Endothelial cell of umbilical vein (primary cell): Measurements from ENCODE around the gene DIP2B. TPM values are rescaled to one million over a fixed set of nuclear protein-coding genes. Genes with fewer than 3 reads are reported as not detected.

ENCODE experiments used
- BruUV-seq: library from RNA; stranded (reverse); fragments of 400-500 nt; replicated peaks from 2 replicates; lab custom pipeline; 2021; lab: Mats Ljungman, UMichigan
- CTCF ChIA-PET: fragments of 300-600, 350-600 bp; sonication (Branson Sonifier 250); formaldehyde crosslinking; loops from one replicate; lab custom pipeline; 2021; ENCODE audit warnings: antibody characterized with exemption, inconsistent platforms; lab: Charles Lee
- POLR2A ChIA-PET: fragments of 300-600, 350-600 bp; sonication (Branson Sonifier 250); formaldehyde crosslinking; loops from one replicate; lab custom pipeline; 2021; ENCODE audit warnings: antibody characterized with exemption, inconsistent platforms; lab: Charles Lee
- DNase-seq: peaks from one replicate; pipeline ENCODE4 v3.0.0-alpha.2; 2011; ENCODE audit warnings: low read depth, low spot score
- FAIRE-seq: peaks from 2 replicates; lab custom pipeline; 2011; peaks lifted over from hg19 to GRCh38; lab: Jason Lieb, UNC
- H2AFZ ChIP-seq: 2 replicates; pipeline ENCODE4 v1.6.0; 2012; ENCODE audit warnings: low read depth, low read length, control low read depth, inconsistent platforms
- H3K27ac ChIP-seq: 2 replicates; pipeline ENCODE4 v1.5.1; 2011; ENCODE audit warnings: low read depth, mild to moderate bottlenecking, control low read depth, low read length, moderate library complexity; ENCODE audit not compliant: insufficient read depth
- H3K27me3 ChIP-seq, 2 experiments: 2 replicates each; pipeline versions ENCODE4 v1.6.0 to v1.6.1; 2011; ENCODE audit warnings: low read length in 2 of 2, mixed read lengths in 1 of 2; ENCODE audit not compliant: control insufficient read depth in 2 of 2, insufficient read depth in 2 of 2
- H3K36me3 ChIP-seq, 2 experiments: 2 replicates in 1 of 2; 3 replicates in 1 of 2; pipeline ENCODE4 v1.5.1; 2011; ENCODE audit warnings: low read length in 2 of 2, mild to moderate bottlenecking in 1 of 2, moderate library complexity in 1 of 2; ENCODE audit not compliant: control insufficient read depth in 2 of 2, insufficient read depth in 2 of 2; ENCODE audit errors: extremely low read depth in 1 of 2
- H3K4me1 ChIP-seq: 3 replicates; pipeline ENCODE4 v1.5.1; 2011; ENCODE audit warnings: mild to moderate bottlenecking, low read length; ENCODE audit not compliant: control insufficient read depth, insufficient read depth; ENCODE audit errors: extremely low read depth
- H3K4me2 ChIP-seq: 2 replicates; pipeline ENCODE4 v1.6.1; 2011; ENCODE audit warnings: low read length, control low read depth, mixed read lengths; ENCODE audit not compliant: insufficient read depth
- H3K4me3 ChIP-seq, 3 experiments: fragments of 200-600 bp in 1 of 3; sonication (generic), shearing (Covaris generic) in 1 of 3; replicated peaks in 1 of 3; 2 replicates each; pipeline ENCODE4 v1.5.1; 2011 to 2016; ENCODE audit warnings: control low read depth in 3 of 3, low read length in 3 of 3, mild to moderate bottlenecking in 2 of 3, inconsistent platforms in 1 of 3, low read depth in 1 of 3, moderate library complexity in 1 of 3; ENCODE audit not compliant: insufficient read depth in 1 of 3
- H3K79me2 ChIP-seq: 2 replicates; pipeline ENCODE4 v1.6.0; 2012; ENCODE audit warnings: low read length, inconsistent platforms; ENCODE audit not compliant: control insufficient read depth, insufficient read depth
- H3K9ac ChIP-seq: replicated peaks from 2 replicates; pipeline ENCODE3; 2011; ENCODE audit warnings: low read length, control low read depth; ENCODE audit not compliant: insufficient read depth; ENCODE audit errors: extremely low read depth
- H3K9me1 ChIP-seq: replicated peaks from 3 replicates; pipeline ENCODE4 v1.6.0; 2011; ENCODE audit warnings: mild to moderate bottlenecking, low read length; ENCODE audit not compliant: control insufficient read depth, insufficient read depth; ENCODE audit errors: extremely low read depth
- H3K9me3 ChIP-seq: replicated peaks from 2 replicates; pipeline ENCODE4 v1.5.1; 2012; ENCODE audit warnings: low read length, inconsistent platforms; ENCODE audit not compliant: control insufficient read depth, insufficient read depth
- H4K20me1 ChIP-seq: replicated peaks from 2 replicates; pipeline ENCODE3; 2011; ENCODE audit warnings: mild to moderate bottlenecking, low read length; ENCODE audit not compliant: control insufficient read depth, insufficient read depth; ENCODE audit errors: extremely low read depth
- CTCF ChIP-seq, 2 donors: IDR thresholded peaks; 1 replicate in 1 of 2; 2 replicates in 1 of 2; pipeline ENCODE4 v1.5.1; 2011; ENCODE audit warnings: low read length in 2 of 2, mild to moderate bottlenecking in 2 of 2, moderate library complexity in 2 of 2, control low read depth in 1 of 2, inconsistent platforms in 1 of 2, low read depth in 1 of 2; ENCODE audit not compliant: insufficient read depth in 1 of 2; ENCODE audit errors: extremely low read depth in 1 of 2
- EZH2 ChIP-seq: IDR thresholded peaks from 2 replicates; pipeline ENCODE4 v1.6.1; 2012; ENCODE audit warnings: borderline replicate concordance, low read depth, mild to moderate bottlenecking, moderate library complexity, low read length, inconsistent platforms; ENCODE audit not compliant: severe bottlenecking
- FOS ChIP-seq: IDR thresholded peaks from 2 replicates; pipeline ENCODE4 v1.6.1; 2011; ENCODE audit warnings: mild to moderate bottlenecking, low read length, moderate library complexity, borderline replicate concordance; ENCODE audit not compliant: insufficient read depth
- GATA2 ChIP-seq: IDR thresholded peaks from 2 replicates; pipeline ENCODE4 v1.7.0; 2011; ENCODE audit warnings: low read depth, mild to moderate bottlenecking, moderate library complexity, mixed read lengths, low read length; ENCODE audit not compliant: insufficient read length, insufficient read depth
- JUN ChIP-seq: IDR thresholded peaks from 2 replicates; pipeline ENCODE4 v1.6.1; 2011; ENCODE audit warnings: borderline replicate concordance, low read depth; ENCODE audit not compliant: insufficient read length, insufficient read depth
- MAX ChIP-seq: IDR thresholded peaks from 2 replicates; pipeline ENCODE4 v1.6.1; 2011; ENCODE audit not compliant: insufficient read depth, insufficient read length
- MYC ChIP-seq: IDR thresholded peaks from one replicate; pipeline ENCODE4 v1.6.1; 2011; ENCODE audit warnings: mild to moderate bottlenecking, low read depth, low read length
- POLR2A ChIP-seq: IDR thresholded peaks from 2 replicates; pipeline ENCODE4 v1.6.1; 2012; ENCODE audit warnings: low read depth, mild to moderate bottlenecking, control low read depth, low read length
- POLR2AphosphoS5 ChIP-seq: IDR thresholded peaks from 2 replicates; pipeline ENCODE4 v1.6.1; 2012; ENCODE audit warnings: low read depth, mild to moderate bottlenecking, control low read depth, low read length, moderate library complexity; ENCODE audit not compliant: insufficient read depth
- dilution Hi-C: fragments of 300-500 bp; cut with MboI; formaldehyde crosslinking; loops from one replicate; pipeline ENCODE4 v1.15.0; 2019; ENCODE audit warnings: low sequenced_read_pairs; ENCODE audit not compliant: extremely low pct_ligation_motif_present
- intact Hi-C: fragments of 100-400 bp; cut with micrococcal nuclease; formaldehyde crosslinking; loops from one replicate; pipeline ENCODE4 v1.10.0; 2022
- polyA plus RNA-seq, 4 experiments: library from polyadenylated mRNA; depleted of rRNA in 3 of 4; stranded (reverse) in 3 of 4; unstranded in 1 of 4; fragments of >200 nt; gene quantifications; 2 replicates each; pipeline versions ENCODE4 v1.2.1 to v1.2.3, GENCODE V29; 2011 to 2012; ENCODE audit warnings: missing spikeins in 1 of 4
- total RNA-seq: library from RNA; stranded (reverse); gene quantifications from 2 replicates; pipeline ENCODE4 v1.2.3, GENCODE V29; 2021

The DIP2B gene
- total and polyA plus RNA-seq, 2 donors (not counting 3 experiments of a cell fraction or from before 2014, with no cell fraction given): 14.5 to 28.0 TPM

- no peak for FAIRE-seq
- dilution Hi-C loops (no loop called here), intact Hi-C loops (no loop called here)
- Histone ChIP-seq H3K4me2 (no peak overlapping the region), H3K4me3 (no peak overlapping the region), H3K9me1 (no peaks in the 10 kb centered on the region), H3K4me1 (peaks cover 3% of the 10 kb centered on the region), H3K27ac (no peak overlapping the region), H2AFZ (no peak overlapping the region), H4K20me1 (no peaks in the 10 kb centered on the region), H3K9ac (no peak overlapping the region), H3K36me3 (no peaks in the 10 kb centered on the region), H3K27me3 (no peaks in the 10 kb centered on the region), H3K9me3 (no peaks in the 10 kb centered on the region), H3K79me2 (no peaks in the 10 kb centered on the region)
- ChIA-PET CTCF (no interaction called here), POLR2A (no interaction called here)
- TF ChIP-seq FOS (no peak), POLR2A (no peak), JUN (no peak), MYC (no peak), CTCF (IDR thresholded peaks at IDR 0.05; ENCODE audit: extremely low read depth in 1 of 2, insufficient read depth in 1 of 2, low read depth in 1 of 2, low read length in 2 of 2) (no peak), GATA2 (no peak), MAX (no peak), EZH2 (no peak), POLR2AphosphoS5 (no peak)
- no peak for DNase-seq
- BruUV-seq: no TSS peak
These were observed 145.5 kb downstream of the DIP2B start for GRCh38 chr12:50650285-50650684.
